ENCODE measurements around the gene CD2BP2. TPM values are rescaled to one million over a fixed set of nuclear protein-coding genes. Genes with fewer than 3 reads are reported as not detected.
A peak's percentile ranks its signal among the peaks of the same experiment; 100 is the strongest.
"Not testable (repeated sequence)": the region's sequence is repeated elsewhere in the genome, so short reads cannot be mapped to it uniquely, and the experiment has no call there.

Gene CD2BP2
- total and polyA plus RNA-seq, 2 of the 8 experiments (the other 6 are each of a cell fraction or from before 2014, with no cell fraction given), result 22.4 to 55.3 TPM

DNA sequence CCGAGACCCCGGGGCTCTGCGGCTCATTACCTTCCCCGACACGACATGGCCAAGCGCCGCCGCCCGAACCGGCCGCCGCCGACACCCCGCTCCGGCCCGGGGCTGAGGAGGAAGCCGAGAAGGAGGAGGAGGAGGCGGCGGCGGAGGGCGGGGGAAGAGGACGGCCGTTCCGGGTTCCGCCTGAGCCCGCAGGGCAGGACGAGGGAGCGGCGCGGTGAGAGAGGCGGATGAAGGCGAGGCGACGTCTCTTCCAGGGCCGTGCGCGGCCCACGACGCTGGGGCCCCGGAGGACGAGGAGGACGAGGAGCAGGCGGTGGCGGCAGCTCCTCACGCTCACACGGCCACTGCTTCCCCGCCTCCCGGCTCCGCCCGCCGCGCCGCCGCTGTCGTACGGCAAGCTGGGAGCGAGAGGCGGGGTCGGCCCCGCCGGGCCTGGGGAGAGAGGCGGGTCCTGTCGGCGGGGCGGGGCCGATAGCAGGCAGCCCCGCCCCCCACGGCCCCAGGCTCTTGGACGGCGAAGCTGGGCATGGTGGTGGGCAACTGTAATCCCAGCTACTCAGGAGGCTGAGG lies 20.0 kb downstream of the CD2BP2 start:
- not testable (repeated sequence) for H4K5ac ChIP-seq (ENCODE audit: insufficient read length, low read depth, low read length); H2BK15ac ChIP-seq (ENCODE audit: low read length); FAIRE-seq; H4K91ac ChIP-seq (replicated peaks; ENCODE audit: insufficient read length, low read length); H3K23me2 ChIP-seq (ENCODE audit: low read depth, low read length); H3K18ac ChIP-seq (ENCODE audit: extremely low read depth, low read length); H4K8ac ChIP-seq (ENCODE audit: extremely low read depth, insufficient read depth, low read length); H2AK5ac ChIP-seq (ENCODE audit: low read depth, low read length); H2BK12ac ChIP-seq (ENCODE audit: low read depth, low read length); H2BK120ac ChIP-seq (replicated peaks; ENCODE audit: low read depth, low read length); H3K36me3 ChIP-seq (ENCODE audit: control insufficient read depth in 2 of 4, insufficient read depth in 4 of 4, low read length in 3 of 4); H3K27ac ChIP-seq (ENCODE audit: low read depth, low read length); H3K23ac ChIP-seq (ENCODE audit: insufficient read length); H2BK5ac ChIP-seq (ENCODE audit: low read depth, low read length); H3K79me1 ChIP-seq (ENCODE audit: low read depth, low read length); H3K4me1 ChIP-seq (replicated peaks in 1 of 4; ENCODE audit: control insufficient read depth in 3 of 4, insufficient read depth in 4 of 4, low read length in 3 of 4); H2BK20ac ChIP-seq (ENCODE audit: low read length); H3K9me3 ChIP-seq (ENCODE audit: insufficient read depth in 2 of 2, low read depth in 1 of 2, low read length in 1 of 2); H3K4ac ChIP-seq (replicated peaks; ENCODE audit: insufficient read length, low read depth, low read length); H4K20me1 ChIP-seq (replicated peaks in 1 of 2; ENCODE audit: control insufficient read depth in 1 of 2, insufficient read depth in 2 of 2, low read length in 2 of 2); H3K14ac ChIP-seq (ENCODE audit: insufficient read length); H3K27me3 ChIP-seq (replicated peaks in 1 of 4; ENCODE audit: control insufficient read depth in 3 of 4, extremely low read depth in 1 of 4, insufficient read depth in 3 of 4, low read length in 3 of 4)
- peak overlapping the region; percentile 64 for H3K56ac ChIP-seq (replicated peaks; ENCODE audit: insufficient read length, low read depth, low read length)
- ChIA-PET POLR2A (ENCODE audit: partially characterized antibody) (interaction anchor here (1.3 to 2.0 kb wide), 3 partner anchors 20 to 70 kb away, joined by 5 to 6 read pairs (median 5); partner anchors contain the start of gene CD2BP2), CTCF (ENCODE audit: partially characterized antibody) (interaction anchor here (2.6 kb wide), 1 partner anchor 12 kb away, joined by 6 read pairs; no protein-coding TSS in a partner anchor)
- H2AFZ ChIP-seq (ENCODE audit: low read length), result peak overlapping the region; percentile 12; the same call in 1 of the 2 replicates
- H3K4me2 ChIP-seq (ENCODE audit: insufficient read depth in 1 of 2, low read depth in 2 of 2, low read length in 2 of 2), result peak overlapping the region; percentile 7 to 50; a peak in 3 of 4 replicates
- H3K9ac ChIP-seq (replicated peaks in 1 of 4; ENCODE audit: extremely low read depth in 1 of 4, low read depth in 3 of 4, low read length in 3 of 4), result peak overlapping the region; percentile 8 to 85 (median 61)
- H3K79me2 ChIP-seq (ENCODE audit: control insufficient read depth in 1 of 2, insufficient read depth in 2 of 2, low read length in 2 of 2), result peaks cover 0 to 16% of the 10 kb centered on the region in 2 experiments; a peak in 2 of 4 replicates
- DNase-seq (ENCODE audit: low read depth in 1 of 2, low spot score in 2 of 2), result peak in 1 of 2 experiments; percentile 88
- WGBS, 2 experiments (ENCODE audit: extremely low coverage in 1 of 2, insufficient coverage in 1 of 2, insufficient read length in 1 of 2, insufficient replicate concordance in 2 of 2, low coverage in 1 of 2, low lambda C conversion rate in 2 of 2, missing lambda C conversion rate in 1 of 2), result 1% methylated on average over 41 of the region's 70 CpGs; no CpG with 5 or more reads in 1 of the 2 experiments
- H3K4me3 ChIP-seq (ENCODE audit: extremely low read depth in 1 of 4, insufficient read depth in 2 of 4, low read depth in 3 of 4, low read length in 4 of 4), result peak overlapping the region; percentile 58 to 97 (median 66)
- TF ChIP-seq POLR2AphosphoS5 (IDR thresholded peaks at IDR 0.05; ENCODE audit: low read depth, low read length) (peak; percentile 53; the same call in 1 of the 2 replicates), POLR2A (IDR thresholded peaks at IDR 0.05; ENCODE audit: control extremely low read depth in 1 of 2, low read depth in 2 of 2, low read length in 2 of 2) (peak in 1 of 2 experiments; percentile 56; a peak in 1 of 3 replicates), RBBP5 (IDR thresholded peaks at IDR 0.05; ENCODE audit: borderline replicate concordance, low read depth, low read length) (peak; percentile 42; the same call in 1 of the 2 replicates), TBP (IDR thresholded peaks at IDR 0.05; ENCODE audit: low read depth, low read length) (peak; percentile 38; the same call in 1 of the 2 replicates), PHF8 (conservative IDR thresholded peaks at IDR 0.05; ENCODE audit: low read depth, low read length) (peak; percentile 69; the same call in 1 of the 2 replicates)

Data from H1 (cell line).